Liver (tissue), 9 donors: ENCODE data around the gene IFT172. TPM values are rescaled to one million over a fixed set of nuclear protein-coding genes. Genes with fewer than 3 reads are reported as not detected.

ENCODE experiments used
- DNase-seq: peaks from one replicate; pipeline ENCODE4 v3.0.0-alpha.2; 2017; ENCODE audit warnings: low spot score
- H3K27ac ChIP-seq, 2 donors: one replicate each; pipeline ENCODE4 v1.7.0; 2013; ENCODE audit warnings: inconsistent platforms in 2 of 2, low read length in 2 of 2, control low read depth in 1 of 2, low read depth in 1 of 2, mild to moderate bottlenecking in 1 of 2
- H3K27me3 ChIP-seq, 4 donors: one replicate each; pipeline versions ENCODE4 v1.6.1 to v1.7.0; 2013; ENCODE audit warnings: low read length in 3 of 4, inconsistent platforms in 1 of 4, mild to moderate bottlenecking in 1 of 4, moderate library complexity in 1 of 4; ENCODE audit not compliant: control insufficient read depth in 4 of 4, insufficient read depth in 4 of 4
- H3K36me3 ChIP-seq, 4 donors: one replicate each; pipeline versions ENCODE4 v1.6.1 to v1.7.0; 2013; ENCODE audit warnings: low read length in 3 of 4, mild to moderate bottlenecking in 3 of 4, low read depth in 1 of 4, moderate library complexity in 1 of 4; ENCODE audit not compliant: control insufficient read depth in 4 of 4, insufficient read depth in 3 of 4
- H3K4me1 ChIP-seq, 4 donors: one replicate each; pipeline versions ENCODE4 v1.6.1 to v1.7.0; 2013; ENCODE audit warnings: low read length in 3 of 4, mild to moderate bottlenecking in 3 of 4, moderate library complexity in 1 of 4; ENCODE audit not compliant: control insufficient read depth in 4 of 4, insufficient read depth in 4 of 4
- H3K4me3 ChIP-seq, 3 donors: one replicate each; pipeline versions ENCODE4 v1.6.1 to v1.7.0; 2013; ENCODE audit warnings: low read length in 3 of 3, control low read depth in 1 of 3, low read depth in 1 of 3, mild to moderate bottlenecking in 1 of 3
- H3K9ac ChIP-seq, 2 donors: one replicate each; pipeline ENCODE4 v1.7.0; 2013; ENCODE audit warnings: low read length in 2 of 2, mild to moderate bottlenecking in 2 of 2, moderate library complexity in 2 of 2, control low read depth in 1 of 2, low read depth in 1 of 2
- H3K9me3 ChIP-seq, 4 donors: one replicate each; pipeline versions ENCODE4 v1.6.1 to v1.7.0; 2013; ENCODE audit warnings: low read length in 3 of 4; ENCODE audit not compliant: control insufficient read depth in 4 of 4
- ATF3 ChIP-seq: IDR thresholded peaks from 2 replicates; pipeline ENCODE4 v1.6.1; 2016; ENCODE audit warnings: antibody characterized with exemption
- CTCF ChIP-seq: fragments of 150-350 bp; IDR thresholded peaks from 2 replicates; pipeline ENCODE4 v1.5.1; 2017; ENCODE audit warnings: improper control_type of control experiment, low read depth, low read length; ENCODE audit not compliant: missing input control
- EGR1 ChIP-seq, 2 donors: IDR thresholded peaks; 2 replicates each; pipeline ENCODE4 v1.6.1; 2016 to 2018; ENCODE audit warnings: antibody characterized with exemption in 2 of 2, low read depth in 2 of 2
- FOXA1 ChIP-seq: IDR thresholded peaks from 2 replicates; pipeline ENCODE4 v1.6.1; 2016; ENCODE audit warnings: antibody characterized with exemption
- FOXA2 ChIP-seq: IDR thresholded peaks from 2 replicates; pipeline ENCODE4 v1.6.1; 2016; ENCODE audit warnings: antibody characterized with exemption
- GABPA ChIP-seq, 2 donors: IDR thresholded peaks in 1 of 2; conservative IDR thresholded peaks in 1 of 2; 2 replicates each; pipeline ENCODE4 v1.6.1; 2016; ENCODE audit warnings: antibody characterized with exemption in 2 of 2, mild to moderate bottlenecking in 1 of 2, moderate library complexity in 1 of 2
- HNF4A ChIP-seq, 2 donors: conservative IDR thresholded peaks; 2 replicates each; pipeline ENCODE4 v1.6.1; 2016; ENCODE audit warnings: antibody characterized with exemption in 2 of 2, mild to moderate bottlenecking in 2 of 2
- HNF4G ChIP-seq: IDR thresholded peaks from 2 replicates; pipeline ENCODE4 v1.6.1; 2016; ENCODE audit warnings: antibody characterized with exemption
- JUND ChIP-seq, 2 donors: IDR thresholded peaks; 2 replicates each; pipeline ENCODE4 v1.6.1; 2016; ENCODE audit warnings: antibody characterized with exemption in 2 of 2
- NR2F2 ChIP-seq: IDR thresholded peaks from 2 replicates; pipeline ENCODE4 v1.6.1; 2016; ENCODE audit warnings: antibody characterized with exemption
- RAD21 ChIP-seq, 2 donors: IDR thresholded peaks; 2 replicates each; pipeline ENCODE4 v1.6.1; 2016; ENCODE audit warnings: antibody characterized with exemption in 2 of 2, mild to moderate bottlenecking in 2 of 2
- REST ChIP-seq: IDR thresholded peaks from 2 replicates; pipeline ENCODE4 v1.6.1; 2016; ENCODE audit warnings: antibody characterized with exemption, mild to moderate bottlenecking
- RXRA ChIP-seq, 2 donors: IDR thresholded peaks; 2 replicates each; pipeline ENCODE4 v1.6.1; 2017 to 2018; ENCODE audit warnings: antibody characterized with exemption in 2 of 2, mild to moderate bottlenecking in 1 of 2
- SP1 ChIP-seq: IDR thresholded peaks from 2 replicates; pipeline ENCODE4 v1.6.1; 2018; ENCODE audit warnings: antibody characterized with exemption, mild to moderate bottlenecking
- TAF1 ChIP-seq: conservative IDR thresholded peaks from 2 replicates; pipeline ENCODE4 v1.6.1; 2016; ENCODE audit warnings: antibody characterized with exemption, mild to moderate bottlenecking
- YY1 ChIP-seq: IDR thresholded peaks from 2 replicates; pipeline ENCODE4 v1.6.1; 2016; ENCODE audit warnings: antibody characterized with exemption, mild to moderate bottlenecking
- ZBTB33 ChIP-seq: IDR thresholded peaks from 2 replicates; pipeline ENCODE4 v1.6.1; 2016; ENCODE audit warnings: antibody characterized with exemption
- WGBS: extraction: QIAGEN DNeasy Blood & Tissue Kit; methylation state at CpG from one replicate; pipeline ENCODE4 v1.1.7; 2013; 5-methylcytosine and 5-hydroxymethylcytosine counted together
- polyA plus RNA-seq, 2 donors: library from polyadenylated mRNA; stranded (reverse) in 1 of 2; unstranded in 1 of 2; fragments of 200-250 nt in 1 of 2; fragments of >200 nt in 1 of 2; fragmentation: Nextera tagmentation in 1 of 2; extraction: Ambion mirVana in 1 of 2; gene quantifications; one replicate each; pipeline versions ENCODE4 v1.2.1 to v1.2.3, GENCODE V29; 2013 to 2015
- total RNA-seq, 2 donors: library from RNA; depleted of rRNA; stranded (reverse); fragments of >200 nt; gene quantifications; one replicate each; pipeline ENCODE4 v1.2.3, GENCODE V29; 2014
- TF ChIP-seq, protein P1 (sequence below): IDR thresholded peaks from 2 replicates; pipeline ENCODE4 v1.6.1; 2016; ENCODE audit warnings: antibody characterized with exemption
- donor health status: healthy.
- donor health status: healthy.
- donor health status: healthy.
- donor health status: healthy.
- donor health status: healthy.

Gene IFT172
- total and polyA plus RNA-seq, 4 donors, result 2.6 to 9.8 (median 6.3) TPM

GRCh38 chr2:27496357-27497287 lies 7.1 kb upstream of the IFT172 start, which contains the start of gene GCKR:
TSS of gene GCKR (plus strand) at chr2:27496839. CDS start at chr2:27496905, 66 bp downstream.
- Histone ChIP-seq H3K27me3 (no peaks in the 10 kb centered on the region), H3K9ac (peak within 1 kb of the TSS; percentile 82 to 93), H3K4me1 (peaks cover 10 to 67% (median 41%) of the 10 kb centered on the region in 4 donors), H3K9me3 (no peaks in the 10 kb centered on the region), H3K4me3 (peak within 1 kb of the TSS; percentile 78 to 92 (median 87)), H3K27ac (peak within 1 kb of the TSS; percentile 90 to 97), H3K36me3 (peaks cover 7 to 17% (median 8%) of the 10 kb centered on the region in 4 donors)
- TF ChIP-seq ATF3 (no peak), RAD21 (IDR thresholded peaks at IDR 0.05) (peak in 1 of 2 donors; percentile 7), YY1 (peak; percentile 76), RXRA (IDR thresholded peaks at IDR 0.05) (peak; percentile 85 to 86), SP1 (peak; percentile 79), ZBTB33 (peak; percentile 13), HNF4A (conservative IDR thresholded peaks at IDR 0.05) (peak; percentile 81 to 87), REST (no peak), GABPA (IDR thresholded peaks at IDR 0.05 in 1 of 2, conservative IDR thresholded peaks at IDR 0.05 in 1 of 2) (no peak), NR2F2 (peak; percentile 75), FOXA1 (peak; percentile 26), TAF1 (peak; percentile 66), CTCF (no peak), FOXA2 (peak; percentile 26), JUND (IDR thresholded peaks at IDR 0.05) (no peak), HNF4G (peak; percentile 6), EGR1 (IDR thresholded peaks at IDR 0.05; ENCODE audit: low read depth in 2 of 2) (no peak)
- TF ChIP-seq, protein P1, sequence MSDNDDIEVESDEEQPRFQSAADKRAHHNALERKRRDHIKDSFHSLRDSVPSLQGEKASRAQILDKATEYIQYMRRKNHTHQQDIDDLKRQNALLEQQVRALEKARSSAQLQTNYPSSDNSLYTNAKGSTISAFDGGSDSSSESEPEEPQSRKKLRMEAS, result no peak
- peak; percentile 58 for DNase-seq
- 25% methylated on average over 12 of the region's 12 CpGs for WGBS
